ENCODE data around the gene C5AR1.
"Not testable (repeated sequence)": the region's sequence is repeated elsewhere in the genome, so short reads cannot be mapped to it uniquely, and the experiment has no call there.

C5AR1 gene

DNA sequence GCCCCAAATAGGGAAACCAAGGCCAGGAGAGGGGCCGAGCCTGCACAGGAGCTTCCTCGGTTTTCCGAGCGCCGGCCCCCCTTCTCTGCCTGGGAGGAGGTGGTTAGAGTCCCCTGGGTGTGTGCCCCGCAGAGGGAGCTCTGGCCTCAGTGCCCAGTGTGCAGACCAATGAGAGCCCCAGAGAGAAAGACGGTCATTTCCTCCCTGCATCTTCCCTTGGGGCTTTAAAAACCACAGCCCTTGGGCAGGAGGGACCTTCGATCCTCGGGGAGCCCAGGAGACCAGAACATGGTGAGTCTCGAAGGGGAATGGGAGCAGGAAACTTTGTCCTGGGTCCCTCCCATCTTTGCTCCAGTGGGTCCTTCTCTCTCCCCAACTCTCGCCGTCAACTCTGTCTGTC lies at the start of gene C5AR1:
Gene C5AR1, plus strand, starts transcription at position 254 of the 400 bp plus-strand sequence. Its CDS starts 35 bp downstream, at position 289.
- DNase-seq (ENCODE audit: low spot score) = no peak

DNA sequence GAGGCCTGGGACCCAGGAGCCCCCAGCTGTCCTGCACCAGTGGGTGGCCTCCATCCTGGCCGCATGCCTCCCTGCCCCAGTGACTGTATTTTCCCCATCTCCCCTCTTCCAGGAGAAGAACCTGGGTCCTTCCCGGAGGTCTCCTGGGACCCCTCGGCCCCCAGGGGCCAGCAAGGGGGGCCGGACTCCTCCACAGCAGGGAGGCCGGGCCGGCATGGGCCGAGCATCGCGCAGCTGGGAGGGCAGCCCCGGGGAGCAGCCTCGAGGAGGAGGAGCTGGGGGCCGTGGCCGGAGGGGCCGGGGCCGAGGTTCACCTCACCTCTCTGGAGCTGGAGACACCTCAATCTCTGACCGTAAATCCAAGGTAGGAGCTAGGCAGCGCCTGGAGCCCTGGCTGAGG lies 49.2 kb upstream of the C5AR1 start:
- no peak for DNase-seq (ENCODE audit: low spot score)

DNA sequence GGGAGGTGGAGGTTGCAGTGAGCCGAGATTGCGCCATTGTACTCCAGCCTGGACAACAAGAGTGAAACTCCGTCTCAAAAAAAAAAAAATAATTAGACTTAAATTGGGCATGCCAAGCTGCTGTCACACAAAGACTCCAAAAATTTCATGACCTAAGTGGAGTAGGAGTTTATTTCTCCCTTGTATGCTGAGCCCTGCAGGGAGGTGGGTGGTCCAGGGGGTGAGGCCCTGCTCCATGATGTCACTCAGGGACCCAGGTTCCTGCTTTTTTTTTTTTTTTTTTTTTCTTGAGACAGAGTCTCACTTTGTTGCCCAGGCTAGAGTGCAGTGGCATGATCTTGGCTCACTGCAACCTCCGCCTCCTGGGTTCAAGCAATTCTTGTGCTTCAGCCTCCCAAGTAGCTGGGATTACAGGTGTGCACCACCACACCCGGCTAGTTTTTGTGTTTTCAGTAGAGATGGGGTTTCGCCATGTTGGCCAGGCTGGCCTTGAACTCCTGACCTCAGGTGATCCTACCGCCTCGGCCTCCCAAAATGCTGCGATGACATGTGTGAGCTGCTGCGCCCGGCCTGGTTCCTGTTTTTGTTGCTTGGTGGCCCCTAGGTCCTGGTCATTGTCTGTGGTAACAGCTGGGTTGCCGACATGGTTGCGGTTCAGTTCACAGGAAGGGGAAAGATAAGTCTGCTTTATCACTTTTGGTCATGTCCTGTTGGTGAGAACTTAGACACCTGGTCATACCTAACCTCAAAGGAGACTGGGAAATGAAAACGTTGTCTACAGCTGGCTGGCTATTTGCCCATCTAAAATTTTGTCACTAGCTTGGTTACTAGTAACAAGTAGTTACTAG lies 47.5 kb upstream of the C5AR1 start:
- DNase-seq (ENCODE audit: low spot score) = not testable (repeated sequence)

DNA sequence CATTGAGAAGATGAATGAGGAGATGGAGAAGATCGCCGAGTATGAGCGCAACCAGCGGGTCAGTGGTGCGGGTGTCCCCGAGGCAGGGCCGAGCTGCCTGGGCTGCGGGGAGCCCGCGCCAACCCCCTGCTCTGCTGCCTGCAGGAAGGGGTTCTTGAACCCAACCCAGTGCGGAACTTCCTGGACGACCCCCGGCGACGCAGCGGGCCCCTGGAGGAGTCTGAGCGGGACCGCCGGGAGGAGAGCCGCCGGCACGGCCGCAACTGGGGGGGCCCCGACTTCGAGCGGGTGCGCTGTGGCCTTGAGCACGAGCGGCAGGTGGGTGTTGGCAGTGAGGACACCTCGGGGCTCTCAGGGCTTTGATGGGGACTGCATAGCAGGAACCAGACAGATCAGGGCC lies 45.0 kb upstream of the C5AR1 start:
- no peak for DNase-seq (ENCODE audit: low spot score)

DNA sequence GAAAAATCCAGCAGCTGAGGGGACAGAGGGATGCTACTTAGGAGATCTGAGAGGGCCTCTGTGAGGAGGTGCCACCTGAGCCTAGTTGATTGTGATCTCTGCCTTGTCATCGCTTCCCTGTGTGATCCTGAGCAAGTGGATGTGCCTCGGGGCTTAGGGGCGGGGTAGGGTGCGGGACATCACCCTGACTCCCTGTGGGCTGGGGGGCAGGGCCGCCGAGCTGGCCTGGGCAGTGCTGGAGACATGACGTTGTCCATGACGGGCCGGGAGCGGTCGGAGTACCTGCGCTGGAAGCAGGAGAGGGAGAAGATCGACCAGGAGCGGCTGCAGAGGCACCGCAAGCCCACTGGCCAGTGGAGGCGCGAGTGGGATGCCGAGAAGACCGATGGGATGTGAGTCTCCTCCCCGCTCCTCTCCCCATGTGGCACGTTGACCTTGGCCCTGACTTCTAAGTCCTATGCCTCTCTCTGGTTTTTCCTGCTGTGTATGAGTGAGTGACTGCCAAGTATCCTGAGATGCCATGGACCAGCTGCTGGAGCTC lies 43.2 kb upstream of the C5AR1 start:
- DNase-seq (ENCODE audit: low spot score) = no peak

DNA sequence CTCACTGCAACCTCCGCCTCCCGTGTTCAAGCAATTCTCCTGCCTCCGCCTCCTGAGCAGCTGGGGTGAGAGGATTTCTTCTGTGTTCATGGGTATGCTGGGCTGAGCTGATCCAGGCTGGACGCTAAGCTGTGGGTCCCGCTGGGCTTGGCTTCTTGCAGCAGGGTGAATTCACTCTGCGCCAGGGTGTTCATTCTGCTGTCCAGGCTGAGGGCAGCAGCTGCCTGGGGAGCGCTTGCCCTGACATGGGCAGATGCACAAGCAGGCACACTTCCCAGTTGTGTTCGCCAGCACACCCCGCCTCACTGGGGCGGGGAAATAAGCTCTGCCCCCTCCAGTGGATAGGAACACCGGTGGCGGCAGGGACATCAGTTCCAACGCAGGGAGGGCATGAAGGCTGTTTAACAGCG lies 42.3 kb upstream of the C5AR1 start:
- no peak for DNase-seq (ENCODE audit: low spot score)

DNA sequence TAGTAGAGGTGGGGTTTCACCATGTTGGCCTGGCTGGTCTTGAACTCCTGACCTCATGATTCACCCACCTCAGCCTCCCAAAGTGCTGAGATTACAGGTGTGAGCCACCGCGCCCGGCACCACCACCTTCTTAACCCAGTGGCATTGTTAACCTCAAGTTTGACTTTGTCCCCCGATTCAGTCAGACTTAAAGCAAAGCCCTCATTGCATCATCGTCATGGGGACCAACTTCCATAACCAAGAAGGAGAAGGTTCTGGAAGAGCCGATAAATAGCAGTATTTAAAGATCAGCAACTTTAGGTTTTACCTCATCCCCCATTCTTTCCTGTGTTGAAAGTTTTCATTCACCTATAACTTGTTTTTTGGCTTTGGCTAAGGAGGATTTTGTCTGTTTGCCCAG lies 41.6 kb upstream of the C5AR1 start:
- no peak for DNase-seq (ENCODE audit: low spot score)

DNA sequence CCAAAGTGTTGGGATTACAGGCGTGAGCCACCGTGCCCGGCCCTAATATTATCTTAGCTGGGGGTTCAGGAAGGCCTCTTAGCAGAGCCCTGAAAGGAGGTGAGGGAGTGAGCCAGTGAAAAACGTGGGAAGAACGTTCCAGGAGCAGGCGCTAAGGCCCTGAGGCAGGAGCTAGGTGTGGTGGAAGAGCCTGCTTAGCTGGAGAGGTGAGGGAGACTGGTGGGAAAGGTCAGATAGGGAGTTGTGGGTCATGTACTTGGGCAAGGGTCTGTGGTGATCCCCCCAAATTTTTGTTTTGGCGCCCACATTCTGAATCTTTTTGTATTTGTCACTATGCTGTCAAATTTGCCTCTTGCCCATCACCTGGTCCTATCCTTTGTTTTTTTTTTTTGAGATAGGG lies 40.1 kb upstream of the C5AR1 start:
- DNase-seq (ENCODE audit: low spot score) = no peak

DNA sequence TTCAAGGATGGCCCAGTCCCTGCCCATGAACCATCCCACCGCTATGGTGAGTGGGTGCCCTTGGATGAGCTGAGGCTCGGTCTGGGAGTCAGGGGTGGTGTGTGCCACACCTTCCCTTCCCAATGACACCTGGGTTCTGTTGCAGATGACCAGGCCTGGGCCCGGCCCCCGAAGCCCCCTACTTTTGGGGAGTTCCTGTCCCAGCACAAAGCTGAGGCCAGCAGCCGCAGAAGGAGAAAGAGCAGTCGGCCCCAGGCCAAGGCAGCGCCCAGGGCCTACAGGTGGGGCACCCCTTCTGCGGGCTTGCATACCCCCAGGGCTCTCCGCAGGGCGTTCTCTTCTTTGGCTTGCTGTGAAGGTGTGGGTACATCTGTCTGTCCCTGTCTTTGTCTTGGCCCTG lies 39.3 kb upstream of the C5AR1 start:
- DNase-seq (ENCODE audit: low spot score) = no peak

DNA sequence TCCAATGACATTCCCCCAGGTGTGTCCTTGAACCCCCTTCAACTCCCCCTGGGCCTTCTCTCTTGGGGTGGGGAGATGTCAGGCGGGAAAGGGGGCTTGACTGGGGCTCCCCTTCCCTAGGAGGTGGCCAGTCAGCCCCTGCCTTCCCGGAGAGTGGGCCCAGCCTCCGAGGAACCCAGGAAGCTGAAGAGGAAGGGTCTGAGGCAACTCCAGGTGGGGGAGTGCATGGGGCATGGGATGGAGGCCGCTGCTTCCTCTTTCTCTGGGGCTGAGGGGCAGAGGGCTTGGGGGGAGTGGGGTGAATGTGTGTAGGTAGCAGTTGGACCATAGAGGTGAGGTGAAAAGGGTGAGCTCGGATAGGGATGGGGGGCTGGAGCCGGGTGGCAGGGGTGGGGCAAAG lies 37.7 kb upstream of the C5AR1 start:
- DNase-seq (ENCODE audit: low spot score) = no peak

DNA sequence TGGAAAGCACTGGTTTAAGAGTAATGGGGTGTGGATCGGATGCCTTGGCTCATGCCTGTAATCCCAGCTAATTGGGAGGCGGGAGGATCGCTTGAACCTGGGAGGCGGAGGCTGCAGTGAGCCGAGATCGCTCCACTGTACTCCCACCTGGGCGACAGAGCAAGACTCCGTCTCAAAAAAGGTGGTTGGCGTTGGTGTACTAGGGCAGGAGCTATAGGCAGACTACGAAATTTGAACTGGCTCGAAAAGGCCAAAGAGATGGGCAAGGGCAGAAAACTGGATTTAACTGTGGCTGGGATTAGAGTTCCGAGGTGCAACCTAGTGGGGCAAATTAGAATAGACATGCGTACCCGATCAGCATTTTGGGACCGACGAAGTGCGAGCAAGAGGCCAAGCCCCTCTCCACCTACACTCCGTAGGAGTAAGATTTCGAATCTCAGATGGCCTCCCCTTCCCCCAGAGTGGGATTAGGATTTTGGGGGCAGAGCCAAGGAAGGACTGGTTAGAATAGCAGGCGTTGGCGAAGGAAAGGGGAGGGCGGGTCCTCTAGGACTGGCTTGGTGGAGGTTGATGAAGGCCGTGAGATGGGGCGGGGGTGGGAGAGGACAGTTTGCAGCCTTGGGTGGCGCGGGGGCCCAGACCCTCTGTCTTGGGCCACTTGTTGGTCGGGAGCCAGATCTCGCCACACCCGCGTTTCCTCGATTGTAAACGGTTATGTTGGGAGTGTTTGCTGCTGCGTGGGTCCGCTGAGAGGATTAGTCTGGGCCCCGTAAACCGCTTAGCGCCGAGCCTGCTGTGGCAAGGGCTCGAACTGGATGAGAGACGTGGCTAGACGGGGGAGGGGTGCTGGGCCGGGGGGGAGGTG lies 37.0 kb upstream of the C5AR1 start:
- no peak for DNase-seq (ENCODE audit: low spot score)

DNA sequence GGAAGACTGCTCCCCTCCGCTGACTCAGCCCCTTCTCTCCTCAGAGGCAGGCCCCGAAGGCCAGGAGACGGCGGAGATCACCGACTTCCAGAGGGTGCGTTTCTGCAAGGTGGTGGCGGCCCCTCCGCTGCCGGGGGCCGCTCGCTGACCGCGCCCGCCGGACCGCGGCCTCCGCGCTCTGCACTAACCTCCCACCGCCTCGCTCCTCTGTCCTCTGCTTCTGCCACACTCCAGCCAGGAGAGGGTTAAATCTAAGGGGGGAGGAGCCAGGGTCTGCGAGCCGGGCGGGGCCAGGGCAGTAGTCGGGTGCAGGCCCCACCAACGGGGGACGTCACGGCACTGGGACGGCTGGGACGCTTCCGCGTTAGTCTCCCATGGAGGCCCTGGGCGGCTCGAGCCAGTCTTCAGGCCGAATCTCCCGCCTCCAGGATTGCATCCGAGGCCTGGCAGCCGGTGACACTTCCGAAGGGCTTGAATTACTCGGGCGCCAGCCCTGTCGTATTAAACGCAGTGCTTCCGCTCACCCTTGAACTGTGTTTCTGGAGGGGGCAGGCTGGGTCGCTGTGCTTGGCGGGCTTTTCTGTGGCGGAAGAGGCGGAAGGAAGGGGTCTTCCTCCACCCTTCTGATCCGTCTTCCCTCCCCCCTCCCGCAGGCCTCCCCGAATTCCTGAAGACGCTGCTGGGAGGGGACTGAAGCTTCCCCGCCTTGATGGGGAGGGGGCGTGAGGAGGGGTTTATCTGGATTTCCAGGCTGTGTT lies 36.2 kb upstream of the C5AR1 start:
- peak; percentile 89 for DNase-seq (ENCODE audit: low spot score)

DNA sequence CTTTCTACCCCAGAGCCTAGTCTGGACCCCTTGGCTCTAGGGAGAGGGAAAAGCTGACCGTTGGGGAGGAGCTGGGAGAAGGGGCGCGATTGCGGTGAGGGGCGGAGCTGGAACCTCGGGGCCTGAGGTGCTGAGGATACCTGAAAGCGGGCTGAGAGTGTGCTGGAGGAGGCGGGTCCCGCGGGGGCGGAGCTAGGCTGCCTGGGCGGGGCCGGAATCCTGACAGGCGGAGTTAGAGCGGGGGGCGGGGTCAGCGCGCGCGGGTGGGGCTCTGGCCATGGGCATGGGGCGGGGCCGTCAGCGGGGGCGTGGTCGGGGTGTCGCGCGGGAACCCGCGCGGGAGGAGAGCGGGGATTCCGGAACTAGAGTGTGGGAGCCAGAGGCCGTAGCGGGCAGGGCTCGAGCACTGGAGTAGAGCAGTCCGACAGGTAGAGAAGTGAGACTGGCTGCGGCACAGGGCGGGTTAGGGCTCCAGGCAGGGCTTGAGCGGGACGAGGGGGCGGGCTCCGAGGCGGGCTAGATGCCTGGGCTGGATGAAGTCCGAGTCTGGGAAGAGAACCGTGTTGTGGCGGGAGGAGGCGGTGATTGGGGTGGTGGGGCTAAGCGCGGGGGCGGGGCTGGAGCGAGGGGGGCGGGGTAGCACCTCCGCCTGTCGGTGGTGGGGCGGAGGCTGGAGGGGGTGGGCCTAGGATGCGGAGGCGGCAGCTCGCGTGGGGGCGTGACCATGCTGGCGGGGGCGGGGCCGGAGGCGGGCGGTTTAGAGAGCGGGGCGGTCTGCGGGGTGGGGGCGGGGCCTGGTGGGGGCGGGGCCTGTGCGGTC lies 35.4 kb upstream of the C5AR1 start, which contains the start of gene INAFM1:
Gene INAFM1, plus strand, starts transcription at position 815 of the 820 bp plus-strand sequence. CDS start 35 bp downstream, outside the sequence.
- DNase-seq (ENCODE audit: low spot score) = peak; percentile 95

DNA sequence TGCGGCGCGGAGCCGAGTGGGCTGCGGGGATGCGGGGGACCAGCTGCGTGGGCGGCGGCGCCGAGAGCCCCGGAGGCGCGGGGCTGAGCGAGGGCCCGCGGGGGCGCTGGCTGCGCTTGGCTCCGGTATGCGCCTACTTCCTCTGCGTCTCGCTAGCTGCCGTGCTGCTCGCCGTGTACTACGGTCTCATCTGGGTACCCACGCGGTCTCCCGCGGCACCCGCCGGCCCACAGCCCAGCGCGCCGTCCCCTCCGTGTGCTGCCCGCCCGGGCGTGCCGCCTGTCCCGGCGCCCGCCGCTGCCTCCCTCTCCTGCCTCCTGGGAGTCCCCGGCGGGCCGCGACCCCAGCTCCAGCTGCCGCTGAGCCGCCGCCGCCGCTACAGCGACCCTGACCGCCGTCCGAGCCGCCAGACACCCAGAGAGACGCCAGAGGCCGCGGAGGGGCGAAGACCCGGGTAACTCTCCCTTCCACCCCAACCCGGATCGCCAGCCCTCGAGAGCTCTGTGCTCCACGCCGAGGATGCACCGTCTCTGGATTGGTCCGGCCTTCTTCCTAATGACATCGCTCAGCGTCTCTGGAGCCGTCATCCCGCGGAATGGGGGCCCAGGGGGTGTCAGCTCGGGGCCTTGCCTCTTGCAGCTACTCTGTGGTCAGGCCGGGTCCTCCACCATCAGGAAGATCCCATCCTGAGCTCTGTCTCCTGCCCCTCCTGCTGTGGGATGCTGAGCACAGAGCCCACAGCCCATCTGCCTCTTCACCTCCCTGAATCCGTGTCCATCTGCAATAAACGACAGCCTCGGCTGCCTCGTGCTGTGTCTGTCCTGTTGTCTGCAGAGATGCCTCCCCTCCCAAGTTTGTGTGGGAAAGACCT lies 34.5 kb upstream of the C5AR1 start:
- no peak for DNase-seq (ENCODE audit: low spot score)

DNA sequence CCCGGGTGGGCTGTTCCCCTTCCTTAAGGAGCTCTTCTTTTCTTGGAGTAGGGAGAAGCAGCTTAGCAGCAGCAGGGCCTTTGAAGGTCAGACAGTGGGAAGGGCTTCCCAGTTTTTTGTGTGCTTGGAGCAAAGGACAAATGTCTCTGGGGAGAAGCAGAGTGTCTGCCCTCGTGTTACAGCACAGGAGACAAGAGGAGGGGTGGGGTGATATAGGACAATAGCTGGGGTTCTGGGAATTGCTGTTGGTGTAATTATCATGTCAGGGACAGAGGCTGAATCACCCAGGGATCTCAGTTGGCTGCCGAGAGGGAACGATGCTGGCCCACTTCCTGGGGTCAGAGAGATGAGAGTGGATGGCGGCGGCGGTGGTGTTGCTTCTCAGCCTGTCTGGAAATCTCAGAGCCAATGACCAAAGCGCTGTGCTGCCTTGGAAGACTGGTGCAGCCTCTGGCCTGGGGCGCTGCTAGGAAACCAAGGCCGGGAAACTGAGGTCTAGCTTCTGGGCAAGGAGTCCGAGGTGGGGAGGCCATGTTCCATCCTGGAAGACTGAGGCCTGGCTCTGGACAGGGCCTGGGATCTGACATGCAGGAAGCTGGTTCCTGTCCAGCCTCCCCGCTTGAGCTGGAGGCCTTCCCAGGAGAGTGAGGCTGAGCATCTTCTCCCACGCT lies 33.7 kb upstream of the C5AR1 start:
- DNase-seq (ENCODE audit: low spot score) = no peak

DNA sequence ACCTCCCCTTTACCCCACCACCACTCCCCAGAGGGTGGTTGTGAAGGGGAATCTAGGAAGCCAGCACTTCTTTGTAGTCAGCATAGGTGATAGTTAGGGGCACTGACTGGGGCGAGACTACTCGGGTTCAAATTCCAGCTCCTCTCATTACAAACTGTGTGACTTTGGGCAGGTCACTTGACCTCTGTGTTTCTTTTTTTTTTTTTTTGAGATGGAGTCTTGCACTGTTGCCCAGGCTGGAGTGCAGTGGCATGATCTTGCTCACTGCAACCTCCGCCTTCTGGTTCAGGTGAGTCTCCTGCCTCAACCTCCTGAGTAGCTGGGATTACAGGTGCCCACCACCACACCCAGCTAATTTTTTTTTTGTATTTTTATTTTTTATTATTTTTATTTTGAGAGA lies 33.1 kb upstream of the C5AR1 start:
- not testable (repeated sequence) for DNase-seq (ENCODE audit: low spot score)

DNA sequence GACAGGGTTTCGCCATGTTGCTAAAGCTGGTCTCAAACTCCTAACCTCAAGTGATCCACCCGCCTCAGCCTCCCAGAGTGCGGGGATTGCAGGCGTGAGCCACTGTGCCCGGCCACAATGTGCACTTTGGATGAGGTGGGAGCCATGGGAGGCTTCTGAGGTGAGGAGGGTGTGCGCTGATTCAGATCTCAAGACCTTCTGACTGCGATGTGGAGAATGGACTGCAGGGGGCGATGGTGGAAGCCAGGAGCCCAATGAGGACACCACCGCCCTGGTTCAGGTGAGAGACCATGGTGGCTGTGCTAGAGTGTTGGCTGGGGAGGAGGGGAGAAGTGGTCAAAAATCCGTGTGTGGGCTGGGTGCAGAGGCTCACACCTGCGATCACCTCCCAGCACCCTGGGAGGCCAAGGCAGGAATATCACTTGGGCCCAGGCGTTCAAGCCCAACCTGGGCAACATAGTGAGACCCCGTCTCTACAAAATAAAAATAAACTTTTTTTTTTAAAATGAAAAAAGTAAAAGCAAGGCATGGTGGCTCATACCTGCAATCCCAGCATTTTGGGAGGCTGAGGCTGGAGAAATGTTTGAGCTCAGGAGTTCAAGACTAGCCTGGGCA lies 29.4 kb upstream of the C5AR1 start:
- DNase-seq (ENCODE audit: low spot score) = peak; percentile 34

DNA sequence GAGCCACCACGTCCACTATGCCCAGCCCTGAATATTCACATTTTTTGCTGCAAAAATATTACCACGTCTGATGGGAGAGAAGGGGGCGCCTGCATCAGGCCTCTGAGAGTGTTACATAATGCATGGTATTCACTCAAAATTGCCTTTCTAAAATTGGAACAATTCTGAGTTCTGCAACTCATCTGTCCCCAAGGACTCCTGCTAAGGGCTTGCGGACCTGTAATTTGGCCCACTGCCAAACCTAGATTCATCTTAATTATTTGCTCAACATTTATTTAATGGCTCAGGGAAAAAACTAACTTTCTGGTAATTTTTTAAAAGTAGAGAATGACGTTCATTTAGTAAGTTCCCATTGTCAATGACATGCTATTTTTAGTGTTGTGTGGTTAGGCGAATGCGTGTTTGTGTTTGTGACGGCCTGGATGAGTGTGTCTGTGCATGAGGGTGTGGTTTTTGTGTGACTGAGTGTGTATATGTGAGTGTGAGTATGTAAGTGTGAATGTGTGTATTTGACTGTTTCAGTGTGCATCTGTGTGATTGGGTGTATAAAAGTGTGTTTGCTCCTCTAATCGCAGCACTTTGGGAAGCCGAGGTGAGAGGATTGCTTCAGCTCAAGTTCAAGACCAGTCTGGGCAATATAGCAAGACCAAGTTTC lies 26.1 kb upstream of the C5AR1 start:
- no peak for DNase-seq (ENCODE audit: low spot score)

Measured in kidney tubule cell (primary cell).